ENCODE results near the gene EVA1A. TPM values are rescaled to one million over a fixed set of nuclear protein-coding genes. Genes with fewer than 3 reads are reported as not detected.

Gene EVA1A
- total RNA-seq, 2 experiments from 2014 or later, result not detected

DNA sequence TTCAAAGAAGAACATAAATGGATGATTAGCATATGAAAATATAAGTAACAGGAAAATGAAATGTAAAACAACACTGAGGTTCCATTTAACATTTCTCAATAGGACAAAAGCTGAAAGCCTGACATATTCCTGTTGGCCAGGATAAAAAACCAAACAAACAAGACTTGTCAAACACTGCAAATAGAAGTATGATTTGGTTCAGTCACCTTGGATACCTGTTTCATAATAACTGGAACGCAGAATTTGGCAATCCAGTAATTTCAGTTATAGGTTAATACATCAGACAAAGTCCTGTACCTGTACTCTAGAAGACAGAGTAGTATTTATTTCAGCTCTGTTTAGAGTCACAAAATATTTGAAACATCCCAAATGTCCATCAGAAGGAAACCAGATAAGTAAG lies 16.5 kb upstream of the EVA1A start:
- H3K4me1 Mint-ChIP-seq, result no peaks in the 10 kb centered on the region
- ATAC-seq (ENCODE audit: low read depth), result no peak
- H3K27me3 Mint-ChIP-seq, result no peaks in the 10 kb centered on the region
- DNase-seq, result no peak
- H3K36me3 Mint-ChIP-seq, result no peaks in the 10 kb centered on the region
- no peak overlapping the region for H3K27ac Mint-ChIP-seq
- POLR2A ChIA-PET, result no interaction called here
- H3K4me3 Mint-ChIP-seq, result no peak overlapping the region
- H3K9me3 Mint-ChIP-seq, result no peaks in the 10 kb centered on the region

- Mint-ChIP-seq H3K4me1 (no peaks in the 10 kb centered on the region), H3K27ac (no peak overlapping the region), H3K9me3 (no peaks in the 10 kb centered on the region), H3K27me3 (peaks cover 2% of the 10 kb centered on the region), H3K4me3 (no peak overlapping the region), H3K36me3 (no peaks in the 10 kb centered on the region)
- no peak for DNase-seq
- ATAC-seq (ENCODE audit: low read depth), result no peak
- POLR2A ChIA-PET, result no interaction called here
These were observed 13.4 kb upstream of the EVA1A start for GRCh38 chr2:75574106-75574505.

DNA sequence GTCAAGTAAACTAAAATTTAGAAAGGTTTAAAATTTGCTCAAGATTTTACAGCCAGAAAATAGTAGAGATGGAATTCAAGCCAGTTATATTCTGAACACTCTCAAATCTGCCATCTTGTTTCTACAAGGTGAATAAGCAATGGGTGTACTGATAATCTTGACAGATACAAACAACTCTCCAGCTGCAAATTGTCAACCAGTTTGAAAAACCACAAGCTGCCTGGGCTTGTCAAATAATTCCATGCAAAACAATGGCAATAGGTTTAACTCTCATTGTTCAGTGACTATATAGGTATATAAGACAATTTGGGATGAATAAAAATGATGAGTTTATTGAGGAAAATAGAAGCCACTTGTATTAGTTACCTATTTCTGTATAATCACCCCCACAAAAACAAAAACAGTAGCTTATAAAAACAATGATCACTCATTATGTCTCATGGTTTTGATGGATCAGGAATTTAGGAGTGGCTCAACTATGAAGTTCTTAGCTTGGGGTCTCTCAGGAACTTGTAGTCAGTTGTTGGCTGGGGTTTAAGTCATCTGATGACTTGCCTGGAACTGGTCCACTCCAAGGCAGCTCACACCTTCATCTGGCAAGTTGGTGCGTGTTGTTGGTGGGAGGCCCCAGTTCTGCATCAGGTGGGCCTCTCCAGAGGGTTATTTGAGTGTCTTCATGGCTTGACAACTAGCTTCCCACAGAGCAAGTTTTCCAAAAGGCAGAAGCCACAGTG lies 12.6 kb upstream of the EVA1A start:
- H3K27ac Mint-ChIP-seq, result no peak overlapping the region
- ATAC-seq (ENCODE audit: low read depth), result no peak

GRCh38 chr2:75571730-75572430 lies 11.1 kb upstream of the EVA1A start:
- H3K27ac Mint-ChIP-seq, result no peak overlapping the region
- DNase-seq, result no peak
- H3K4me3 Mint-ChIP-seq, result no peak overlapping the region
- H3K9me3 Mint-ChIP-seq, result no peaks in the 10 kb centered on the region
- ATAC-seq (ENCODE audit: low read depth), result no peak
- H3K27me3 Mint-ChIP-seq, result peaks cover 11% of the 10 kb centered on the region
- POLR2A ChIA-PET, result no interaction called here
- H3K36me3 Mint-ChIP-seq, result no peaks in the 10 kb centered on the region
- H3K4me1 Mint-ChIP-seq, result peaks cover under 1% of the 10 kb centered on the region

More for the DNA sequence above, 12.6 kb upstream of the EVA1A start:
- H3K4me1 Mint-ChIP-seq, result no peaks in the 10 kb centered on the region
- no peak overlapping the region for H3K4me3 Mint-ChIP-seq
- no peaks in the 10 kb centered on the region for H3K36me3 Mint-ChIP-seq
- POLR2A ChIA-PET, result no interaction called here
- no peak for DNase-seq
- no peaks in the 10 kb centered on the region for H3K9me3 Mint-ChIP-seq
- H3K27me3 Mint-ChIP-seq, result peaks cover 2% of the 10 kb centered on the region

DNA sequence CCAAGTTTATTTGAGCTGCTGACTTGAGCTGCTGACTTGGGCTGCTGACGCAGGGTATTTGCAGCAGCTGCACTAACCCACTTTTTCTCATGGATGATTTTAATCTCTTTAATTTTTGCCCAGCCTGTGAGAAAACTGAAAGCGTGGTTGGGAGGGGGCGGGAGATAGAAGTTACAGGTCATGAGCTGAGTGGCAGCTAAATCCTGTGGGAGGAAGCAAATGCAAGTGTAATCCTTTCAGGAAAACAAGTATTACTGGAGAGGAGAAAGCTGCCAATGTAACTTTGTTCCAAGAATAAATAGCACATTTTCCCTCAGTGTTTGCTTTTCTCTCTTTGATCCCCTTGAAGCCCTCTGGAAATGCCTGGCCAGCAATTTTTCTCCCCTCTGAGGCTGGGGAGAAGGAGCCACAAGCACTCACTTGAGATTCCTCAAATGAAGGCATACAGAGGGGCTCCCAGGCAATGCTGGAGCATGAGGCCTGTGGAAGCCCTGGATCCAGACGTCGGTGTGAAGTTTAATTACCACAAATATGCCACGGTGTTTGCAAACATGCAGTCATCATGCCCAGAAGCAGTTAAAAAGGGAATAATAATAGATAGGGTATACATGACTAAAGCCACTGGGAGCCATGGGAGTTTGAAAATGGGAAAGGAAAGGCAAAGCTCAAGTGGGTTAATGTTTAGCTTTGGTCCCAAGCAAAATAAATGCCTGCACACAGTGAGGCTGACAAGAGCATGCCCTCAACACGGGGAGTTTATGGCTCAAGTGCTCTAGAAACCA lies 10.4 kb upstream of the EVA1A start:
- POLR2A ChIA-PET, result no interaction called here
- no peak for DNase-seq
- ATAC-seq (ENCODE audit: low read depth), result no peak
- peaks cover 2% of the 10 kb centered on the region for H3K4me1 Mint-ChIP-seq
- no peaks in the 10 kb centered on the region for H3K9me3 Mint-ChIP-seq
- H3K27me3 Mint-ChIP-seq, result peaks cover 11% of the 10 kb centered on the region
- no peak overlapping the region for H3K27ac Mint-ChIP-seq
- H3K36me3 Mint-ChIP-seq, result no peaks in the 10 kb centered on the region
- H3K4me3 Mint-ChIP-seq, result no peak overlapping the region

DNA sequence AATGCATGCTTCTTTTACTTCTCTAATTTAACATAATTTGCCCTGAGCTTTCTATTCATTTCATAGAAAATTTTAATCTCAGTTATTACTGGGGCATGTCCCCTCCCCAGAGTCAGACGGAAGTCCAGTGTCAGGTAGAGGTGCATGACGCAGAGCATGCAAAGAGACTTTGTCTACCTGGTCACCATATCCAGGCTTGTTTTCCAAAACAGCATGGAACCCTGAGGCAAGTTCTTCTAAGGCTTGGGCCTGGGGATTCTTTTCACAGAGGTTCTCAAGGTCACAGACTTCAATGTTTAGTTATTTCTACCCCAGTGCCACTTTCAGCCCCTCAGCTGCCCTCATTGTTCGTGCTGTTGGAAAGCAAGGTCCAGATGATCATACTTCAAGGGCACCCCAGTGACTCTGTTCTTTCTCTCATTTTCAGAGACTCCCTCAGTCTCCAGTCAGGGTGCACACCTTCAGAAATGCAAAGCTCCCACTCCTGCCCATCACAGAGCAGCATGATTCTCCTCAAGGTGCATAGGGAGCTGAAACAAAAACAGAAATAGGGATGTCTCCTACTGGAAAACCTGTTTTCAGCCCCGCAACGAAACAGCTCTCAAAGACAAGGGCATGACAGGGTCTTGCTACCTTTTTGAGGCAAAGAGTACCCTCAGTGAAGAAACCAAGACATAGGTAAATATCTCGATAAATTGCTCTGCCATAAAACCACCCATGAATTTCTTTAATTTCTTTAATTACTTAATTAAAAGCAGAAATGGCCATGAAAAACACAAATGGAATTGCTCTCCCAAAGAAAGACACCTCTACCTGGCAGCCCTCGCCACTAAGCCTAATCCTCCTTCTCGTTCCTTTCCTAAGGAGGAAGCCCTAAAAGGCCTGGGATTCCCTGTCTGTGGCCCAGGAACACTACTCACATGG lies 9.5 kb upstream of the EVA1A start:
- ATAC-seq (ENCODE audit: low read depth) (no peak), DNase-seq (no peak)
- H3K4me3 Mint-ChIP-seq, result no peak overlapping the region
- no peaks in the 10 kb centered on the region for H3K9me3 Mint-ChIP-seq
- no peak overlapping the region for H3K27ac Mint-ChIP-seq
- H3K4me1 Mint-ChIP-seq, result peaks cover 2% of the 10 kb centered on the region
- H3K36me3 Mint-ChIP-seq, result no peaks in the 10 kb centered on the region
- POLR2A ChIA-PET, result no interaction called here
- peaks cover 15% of the 10 kb centered on the region for H3K27me3 Mint-ChIP-seq

DNA sequence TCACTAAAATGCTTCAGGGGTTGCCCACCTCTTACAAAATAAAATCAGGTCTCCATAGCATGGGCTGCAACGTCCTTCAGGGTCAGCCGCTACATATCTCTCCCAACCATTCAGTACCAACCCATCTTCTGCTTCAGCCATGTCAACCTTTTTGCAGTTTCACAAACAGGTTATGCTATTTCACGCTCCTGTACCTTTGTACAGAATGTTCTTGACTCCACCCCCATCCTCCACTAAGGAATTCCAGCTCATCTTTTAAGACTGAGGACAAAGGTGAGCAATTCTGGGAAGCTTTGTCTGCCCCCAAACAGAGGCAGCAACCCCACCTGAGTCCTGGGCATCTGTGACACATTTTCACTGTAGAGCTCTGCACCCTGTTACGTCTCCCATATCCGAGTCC lies 8.8 kb upstream of the EVA1A start:
- Mint-ChIP-seq H3K4me1 (peaks cover 8% of the 10 kb centered on the region), H3K27ac (no peak overlapping the region), H3K27me3 (peaks cover 15% of the 10 kb centered on the region), H3K9me3 (no peaks in the 10 kb centered on the region), H3K36me3 (no peaks in the 10 kb centered on the region), H3K4me3 (no peak overlapping the region)
- ATAC-seq (ENCODE audit: low read depth), result no peak
- no peak for DNase-seq
- POLR2A ChIA-PET, result no interaction called here

DNA sequence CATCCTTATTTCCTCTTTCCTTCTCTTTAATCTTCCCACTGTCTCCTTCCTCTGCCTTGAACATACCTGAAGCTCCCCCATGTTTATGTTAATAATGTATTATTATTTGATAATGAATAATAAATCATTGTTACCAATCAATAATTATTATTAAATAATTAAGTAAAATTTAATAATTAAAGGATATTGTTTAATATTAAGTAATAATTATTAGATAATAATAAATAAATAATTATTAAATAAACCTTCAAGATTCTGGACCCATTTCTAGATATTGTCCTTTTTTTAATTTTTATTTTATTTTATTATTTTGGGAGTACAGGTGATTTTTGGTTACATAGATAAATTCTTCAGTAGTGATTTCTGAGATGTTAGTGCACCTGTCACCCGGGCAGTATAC lies 7.4 kb upstream of the EVA1A start:
- peaks cover 14% of the 10 kb centered on the region for H3K4me1 Mint-ChIP-seq
- no peak for ATAC-seq (ENCODE audit: low read depth)
- H3K27me3 Mint-ChIP-seq, result peaks cover 23% of the 10 kb centered on the region
- H3K27ac Mint-ChIP-seq, result no peak overlapping the region
- H3K9me3 Mint-ChIP-seq, result no peaks in the 10 kb centered on the region
- POLR2A ChIA-PET, result no interaction called here
- no peaks in the 10 kb centered on the region for H3K36me3 Mint-ChIP-seq
- H3K4me3 Mint-ChIP-seq, result no peak overlapping the region
- DNase-seq, result no peak

GRCh38 chr2:75565472-75566462 lies 5.0 kb upstream of the EVA1A start:
- Mint-ChIP-seq H3K36me3 (no peaks in the 10 kb centered on the region), H3K27ac (no peak overlapping the region), H3K27me3 (peaks cover 43% of the 10 kb centered on the region), H3K4me3 (no peak overlapping the region), H3K9me3 (no peaks in the 10 kb centered on the region), H3K4me1 (peaks cover 20% of the 10 kb centered on the region)
- POLR2A ChIA-PET, result no interaction called here
- ATAC-seq (ENCODE audit: low read depth), result no peak
- no peak for DNase-seq

DNA sequence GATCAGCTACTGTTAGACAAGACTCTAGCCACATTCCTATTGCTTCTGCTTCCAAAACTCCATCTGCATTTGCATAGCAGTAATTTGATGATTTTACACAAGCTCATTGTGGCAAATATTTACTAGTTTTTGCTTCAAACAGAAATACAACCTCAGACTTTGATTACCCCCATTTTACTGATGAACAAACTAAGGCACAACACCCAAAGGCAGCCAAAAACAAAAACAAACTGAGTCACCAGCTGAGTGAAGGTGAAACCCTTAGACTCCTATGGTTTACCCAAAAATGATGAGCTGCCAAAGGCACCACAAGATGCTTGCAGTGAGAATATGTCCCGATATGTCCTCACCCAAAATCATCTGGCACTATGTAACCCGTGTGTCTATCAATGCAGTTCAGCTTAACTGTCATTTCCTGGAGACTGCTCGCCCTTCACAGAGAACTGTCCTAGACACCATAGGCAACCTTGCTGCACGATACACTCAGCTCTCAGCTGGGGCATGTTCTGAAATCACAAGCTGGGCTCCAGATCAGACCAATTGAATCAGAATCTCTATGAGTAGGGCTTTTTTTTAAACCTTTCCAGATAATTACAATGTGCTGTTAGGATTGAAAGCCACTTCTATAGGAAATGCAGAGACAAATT lies 4.1 kb upstream of the EVA1A start:
- Mint-ChIP-seq H3K4me3 (no peak overlapping the region), H3K4me1 (peaks cover 24% of the 10 kb centered on the region), H3K9me3 (no peaks in the 10 kb centered on the region), H3K36me3 (no peaks in the 10 kb centered on the region), H3K27ac (no peak overlapping the region), H3K27me3 (peaks cover 46% of the 10 kb centered on the region)
- no peak for ATAC-seq (ENCODE audit: low read depth)
- POLR2A ChIA-PET, result no interaction called here
- no peak for DNase-seq

- POLR2A ChIA-PET, result interaction anchor here (0.6 kb wide), 1 partner anchor 141 kb away, joined by 3 read pairs; no protein-coding TSS in a partner anchor
- DNase-seq (no peak), ATAC-seq (ENCODE audit: low read depth) (no peak)
- H3K4me3 Mint-ChIP-seq, result no peak overlapping the region
- H3K4me1 Mint-ChIP-seq, result peaks cover 25% of the 10 kb centered on the region
- H3K27me3 Mint-ChIP-seq, result peaks cover 46% of the 10 kb centered on the region
- H3K9me3 Mint-ChIP-seq, result no peaks in the 10 kb centered on the region
- H3K36me3 Mint-ChIP-seq, result no peaks in the 10 kb centered on the region
- H3K27ac Mint-ChIP-seq, result no peak overlapping the region
These were observed 3.4 kb upstream of the EVA1A start for GRCh38 chr2:75564026-75564688.
